Measurements from ENCODE around the gene JAKMIP1.
"Not testable (repeated sequence)": the region's sequence is repeated elsewhere in the genome, so short reads cannot be mapped to it uniquely, and the experiment has no call there.

Gene JAKMIP1

GRCh38 chr4:6148506-6149205 lies 51.7 kb downstream of the JAKMIP1 start:
- DNase-seq (ENCODE audit: low spot score): no peak

- no peak for DNase-seq (ENCODE audit: low spot score)
Observed at GRCh38 chr4:6147441-6147840, 52.9 kb downstream of the JAKMIP1 start.

DNA sequence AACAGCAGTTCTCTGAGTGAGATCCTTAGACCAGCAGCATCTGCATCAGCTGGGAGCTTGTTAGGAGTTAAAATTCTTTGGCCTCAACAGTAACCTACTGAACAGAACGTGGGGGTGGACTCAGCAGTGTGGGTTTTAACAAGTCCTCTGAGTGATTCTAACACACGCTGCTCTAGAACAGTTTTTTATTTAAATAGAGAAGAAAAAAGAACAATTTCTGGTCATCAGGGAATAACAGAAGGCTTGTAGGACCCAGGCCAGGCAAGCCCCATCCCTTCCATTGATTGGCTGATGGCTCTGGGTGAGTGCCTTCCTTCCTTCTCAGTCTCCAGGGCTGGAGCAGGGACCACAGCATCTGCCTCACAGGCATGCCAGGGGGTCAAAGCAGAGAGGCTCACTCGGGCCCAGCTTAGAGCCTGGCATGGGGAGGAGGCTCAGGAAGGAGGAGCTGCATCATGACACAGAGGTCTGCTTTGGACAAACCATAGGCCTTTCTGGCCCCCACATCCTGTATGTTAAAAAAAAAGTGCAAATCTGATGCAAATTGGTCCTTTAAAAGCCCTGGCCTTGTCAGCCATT lies 56.7 kb downstream of the JAKMIP1 start:
- no peak for DNase-seq (ENCODE audit: low spot score)

- no peak for DNase-seq (ENCODE audit: low spot score)
Observed at GRCh38 chr4:6142935-6143602, 57.3 kb downstream of the JAKMIP1 start.

GRCh38 chr4:6142511-6142910 lies 57.8 kb downstream of the JAKMIP1 start:
- no peak for DNase-seq (ENCODE audit: low spot score)

DNA sequence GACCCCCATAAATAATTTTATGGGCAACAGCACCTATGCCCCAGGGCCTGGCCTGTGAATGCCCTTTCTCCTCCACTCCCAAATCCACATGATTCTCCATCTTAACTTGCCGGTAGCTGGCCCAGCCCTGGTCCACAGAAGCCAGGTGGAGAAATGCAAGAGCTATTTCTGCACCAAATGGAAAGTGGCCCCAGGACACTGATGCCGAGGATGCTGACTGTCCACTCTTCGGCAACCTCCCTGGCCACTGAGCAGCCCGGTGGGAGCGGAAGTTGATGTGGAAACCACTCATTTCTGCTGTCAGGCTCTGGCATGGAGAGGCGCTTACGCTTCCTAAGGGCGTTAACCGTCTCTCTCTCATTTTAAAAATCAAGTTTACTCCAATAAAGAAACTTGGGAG lies 58.8 kb downstream of the JAKMIP1 start:
- DNase-seq (ENCODE audit: low spot score): no peak

- not testable (repeated sequence) for DNase-seq (ENCODE audit: low spot score)
Observed at GRCh38 chr4:6141021-6141420, 59.3 kb downstream of the JAKMIP1 start.

DNA sequence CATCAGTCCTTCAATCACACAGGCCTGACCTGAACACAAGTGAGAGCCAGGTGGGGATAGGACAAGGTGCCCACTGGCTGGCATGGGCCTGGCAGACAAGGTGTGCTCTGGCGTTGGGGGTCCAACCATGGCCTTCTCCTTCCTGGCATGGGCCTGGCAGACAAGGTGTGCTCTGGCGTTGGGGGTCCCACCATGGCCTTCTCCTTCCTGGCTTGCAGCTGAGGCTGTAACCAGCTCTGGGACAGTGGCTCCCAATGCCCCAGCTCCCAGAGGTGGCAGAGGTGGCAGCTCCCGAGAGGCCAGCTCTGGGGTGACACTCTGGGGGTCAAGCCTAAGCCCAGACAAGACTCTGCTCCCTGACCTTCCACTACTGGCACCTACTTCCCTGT lies 62.6 kb downstream of the JAKMIP1 start:
- DNase-seq (ENCODE audit: low spot score): no peak

GRCh38 chr4:6137027-6137746 lies 63.2 kb downstream of the JAKMIP1 start:
- no peak for DNase-seq (ENCODE audit: low spot score)

- DNase-seq (ENCODE audit: low spot score): no peak
Observed at GRCh38 chr4:6134612-6135220, 65.6 kb downstream of the JAKMIP1 start.

DNA sequence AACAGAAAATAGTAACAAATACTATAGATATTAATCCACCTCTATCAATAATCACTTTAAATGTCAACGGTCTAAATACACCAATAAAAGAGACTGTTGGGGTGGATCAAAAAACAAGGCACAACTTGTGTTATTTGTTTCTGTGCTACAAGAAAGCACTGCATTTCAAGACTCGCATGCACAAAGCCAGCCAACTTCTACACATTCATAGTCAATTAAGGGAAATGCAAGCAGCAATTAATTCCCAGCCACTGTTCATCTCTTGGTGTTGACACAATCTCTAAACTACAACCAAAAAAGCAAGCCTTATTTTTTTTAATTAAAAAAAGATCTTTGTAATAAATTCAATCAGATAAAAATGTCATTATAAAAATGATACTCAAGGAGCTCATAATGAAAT lies 67.6 kb downstream of the JAKMIP1 start:
- DNase-seq (ENCODE audit: low spot score): no peak

GRCh38 chr4:6128221-6128850 lies 72.0 kb downstream of the JAKMIP1 start:
- no peak for DNase-seq (ENCODE audit: low spot score)

DNA sequence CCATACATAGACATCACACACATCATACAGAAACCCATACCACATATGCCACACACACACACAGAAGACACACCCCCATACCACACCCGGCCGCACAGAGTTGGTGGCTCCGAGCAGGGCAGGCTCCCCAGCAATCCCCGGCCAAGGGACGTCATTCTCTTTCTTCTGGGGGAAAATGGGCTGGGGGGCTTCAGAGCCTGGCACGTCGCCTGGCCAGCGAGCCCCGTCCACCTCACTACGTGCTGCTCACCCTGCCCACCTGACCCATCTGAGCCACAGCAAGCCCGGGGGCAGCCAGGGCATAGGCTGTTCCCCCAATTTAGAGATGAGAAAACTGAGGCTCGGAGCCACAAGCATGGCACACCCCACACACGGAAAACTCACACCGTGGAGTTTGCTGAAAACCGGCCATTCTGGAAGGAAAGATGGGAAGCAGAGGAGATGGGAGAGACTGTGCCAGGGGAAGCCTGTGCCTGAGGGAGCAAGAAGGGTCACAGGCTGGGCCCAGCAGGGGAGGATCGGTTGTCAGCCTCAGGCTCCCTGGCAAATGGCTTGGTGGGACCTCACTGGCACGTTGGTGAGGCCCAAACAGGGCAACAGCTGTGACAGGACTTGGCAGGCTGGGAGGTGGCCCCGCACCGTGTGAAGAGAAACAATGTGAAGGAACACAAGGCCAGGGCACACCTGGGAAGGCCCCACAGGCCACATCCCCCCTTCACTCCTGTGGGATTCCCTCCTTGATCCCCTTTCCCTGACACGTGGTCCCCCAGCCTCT lies 73.2 kb downstream of the JAKMIP1 start:
- DNase-seq (ENCODE audit: low spot score): no peak

DNA sequence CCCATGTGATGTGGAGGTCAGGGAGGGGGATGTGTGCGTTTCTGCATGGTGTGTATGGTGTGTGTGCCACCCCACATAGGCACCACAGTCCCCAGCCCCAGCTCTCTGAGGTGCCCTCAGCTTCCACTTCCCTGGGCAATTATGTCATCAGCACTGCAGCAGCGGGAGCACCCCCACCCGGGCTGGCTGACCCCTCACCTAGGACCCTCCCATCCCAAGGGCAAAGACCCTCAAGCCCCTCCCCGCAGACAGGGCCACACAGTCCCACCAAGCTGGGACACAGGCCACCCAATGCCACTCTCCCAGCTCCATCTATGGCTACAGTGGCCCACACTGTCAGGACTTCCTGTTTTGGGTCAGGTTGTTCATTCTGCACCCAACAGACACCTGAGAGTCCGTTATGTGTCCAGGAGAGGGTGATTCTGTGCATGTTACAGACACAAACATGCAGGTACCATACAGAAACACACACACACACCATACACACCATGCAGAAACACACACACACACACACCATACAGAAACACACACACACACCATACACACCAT lies 75.2 kb downstream of the JAKMIP1 start:
- no peak for DNase-seq (ENCODE audit: low spot score)

- DNase-seq (ENCODE audit: low spot score): no peak
Observed at GRCh38 chr4:6124386-6125102, 75.8 kb downstream of the JAKMIP1 start.

- DNase-seq (ENCODE audit: low spot score): no peak
Observed at GRCh38 chr4:6123976-6124375, 76.4 kb downstream of the JAKMIP1 start.

DNA sequence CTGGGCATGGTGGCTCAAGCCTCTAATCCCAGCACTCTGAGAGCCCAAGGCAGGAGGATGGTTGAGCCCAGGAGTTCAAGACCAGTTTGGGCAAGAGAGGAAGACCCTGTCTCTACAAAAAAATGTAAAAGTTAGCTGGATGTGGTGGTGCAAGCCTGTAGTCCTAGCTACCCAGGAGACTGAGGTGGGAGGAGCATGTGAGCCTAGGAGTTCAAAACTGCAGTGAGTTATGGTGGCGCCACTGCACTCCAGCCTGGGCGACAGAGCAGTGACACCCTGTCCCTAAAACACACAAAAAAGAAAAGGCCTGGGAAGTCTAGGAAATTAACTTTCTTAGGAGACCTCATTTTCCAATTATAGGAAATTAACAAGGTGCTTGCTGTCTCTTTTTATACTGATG lies 76.8 kb downstream of the JAKMIP1 start:
- no peak for DNase-seq (ENCODE audit: low spot score)

DNA sequence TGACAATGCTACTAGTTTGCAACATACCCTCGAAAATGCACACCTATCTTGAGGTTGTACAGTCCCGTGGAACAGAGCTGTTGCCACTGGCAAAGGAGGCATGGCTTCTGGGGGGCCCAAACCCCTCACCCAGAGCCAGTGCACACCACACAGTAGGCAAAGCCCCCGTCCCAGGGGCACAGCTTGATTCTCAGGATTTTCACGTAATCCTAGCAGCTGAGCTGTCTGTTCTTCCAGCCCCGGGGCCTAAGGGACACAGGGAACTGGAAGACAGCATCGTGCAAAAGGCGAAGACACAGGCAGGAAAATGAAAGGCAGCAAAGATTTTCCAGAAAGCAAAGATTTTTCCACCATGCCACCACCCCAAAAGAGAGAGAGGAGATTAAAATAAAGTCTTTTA lies 77.2 kb downstream of the JAKMIP1 start:
- no peak for DNase-seq (ENCODE audit: low spot score)

DNA sequence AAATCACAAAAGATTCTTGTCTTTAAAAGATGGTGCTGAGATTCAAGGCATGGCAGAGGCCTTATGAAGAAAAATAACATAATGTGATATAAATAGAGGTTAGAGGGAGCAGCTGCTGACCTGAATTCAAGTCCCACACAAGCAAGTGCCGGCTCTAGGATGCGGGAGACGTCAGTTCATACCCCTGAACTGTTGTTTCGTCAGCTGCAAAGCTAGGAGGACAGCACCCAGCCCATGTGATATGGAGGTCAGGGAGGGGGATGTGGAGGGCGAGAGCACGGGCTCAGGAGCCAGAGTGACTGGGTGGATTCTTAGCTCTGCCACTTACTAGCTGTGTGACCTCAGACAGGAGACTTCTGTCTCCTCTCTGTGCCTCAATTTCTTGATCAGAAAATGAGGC lies 77.9 kb downstream of the JAKMIP1 start:
- no peak for DNase-seq (ENCODE audit: low spot score)

- no peak for DNase-seq (ENCODE audit: low spot score)
Observed at GRCh38 chr4:6121941-6122340, 78.4 kb downstream of the JAKMIP1 start.

Data from SK-N-DZ (cell line).